Mucosa of gallbladder (tissue), 1 donor: ENCODE measurements around the gene SPATA18. TPM values are rescaled to one million over a fixed set of nuclear protein-coding genes. Genes with fewer than 3 reads are reported as not detected.
A peak's percentile ranks its signal among the peaks of the same experiment; 100 is the strongest.

Experiments used
- DNase-seq: peaks from one replicate; pipeline ENCODE4 v3.0.0-alpha.2; 2020; ENCODE audit warnings: low spot score
- total RNA-seq: library from RNA; stranded (reverse); gene quantifications from one replicate; pipeline ENCODE4 v1.2.1, GENCODE V29; 2021
- donor health status: DM: no; HTN: no; CAD: no.

The SPATA18 gene, protein sequence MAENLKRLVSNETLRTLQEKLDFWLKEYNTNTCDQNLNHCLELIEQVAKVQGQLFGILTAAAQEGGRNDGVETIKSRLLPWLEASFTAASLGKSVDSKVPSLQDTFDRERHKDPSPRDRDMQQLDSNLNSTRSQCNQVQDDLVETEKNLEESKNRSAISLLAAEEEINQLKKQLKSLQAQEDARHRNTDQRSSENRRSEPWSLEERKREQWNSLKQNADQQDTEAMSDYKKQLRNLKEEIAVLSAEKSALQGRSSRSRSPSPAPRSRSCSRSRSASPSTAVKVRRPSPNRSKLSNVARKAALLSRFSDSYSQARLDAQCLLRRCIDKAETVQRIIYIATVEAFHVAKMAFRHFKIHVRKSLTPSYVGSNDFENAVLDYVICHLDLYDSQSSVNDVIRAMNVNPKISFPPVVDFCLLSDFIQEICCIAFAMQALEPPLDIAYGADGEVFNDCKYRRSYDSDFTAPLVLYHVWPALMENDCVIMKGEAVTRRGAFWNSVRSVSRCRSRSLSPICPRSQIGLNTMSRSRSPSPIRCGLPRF
- total RNA-seq: 20.1 TPM

DNA sequence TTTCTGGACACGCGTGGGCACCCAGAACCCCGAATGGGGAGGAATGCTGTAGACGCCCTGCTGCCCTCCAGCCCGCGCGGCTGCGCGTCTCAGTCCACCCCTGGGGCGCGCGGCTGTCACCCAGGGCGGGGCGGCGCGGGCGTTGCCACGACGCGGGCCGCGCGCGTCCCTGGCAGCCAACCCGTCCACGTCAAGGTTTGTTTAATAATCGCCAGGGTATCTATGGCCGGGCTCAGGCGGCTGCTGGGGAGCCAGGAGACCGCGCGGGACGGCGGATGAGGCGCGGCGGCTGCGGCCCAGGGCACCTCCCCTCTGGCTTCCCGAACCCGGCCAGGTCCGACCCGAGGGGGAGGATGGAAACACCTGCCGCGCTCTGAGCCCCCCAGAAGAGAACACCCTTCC is at the start of gene SPATA18:
Gene SPATA18 (plus strand): TSS at position 92 of the 402 bp plus-strand sequence. CDS start 401 bp downstream, outside the sequence.
- DNase-seq: peak; percentile 19

DNA sequence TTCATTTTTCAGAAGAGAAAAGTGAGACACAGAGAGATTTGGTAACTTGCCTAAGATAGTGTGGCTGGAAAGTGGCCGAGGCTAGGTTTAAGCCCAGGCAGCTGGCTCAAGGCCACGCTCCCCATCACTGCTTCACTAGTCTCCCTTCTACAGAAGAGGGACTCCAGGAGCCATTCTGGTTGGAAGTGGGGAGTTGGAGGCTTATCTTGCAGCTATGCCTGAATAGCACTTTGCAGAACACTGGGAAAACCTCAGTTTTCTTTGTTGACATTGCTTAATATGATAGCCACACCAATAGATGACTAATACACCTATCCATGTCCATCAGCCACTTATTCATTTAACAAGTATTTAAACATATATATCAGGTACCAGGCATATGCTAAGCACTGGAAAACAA is 49.5 kb upstream of the SPATA18 start:
- DNase-seq: no peak

GRCh38 chr4:52004414-52004813 is 46.7 kb upstream of the SPATA18 start:
- DNase-seq: no peak

- no peak for DNase-seq
These were observed 45.4 kb upstream of the SPATA18 start for GRCh38 chr4:52005604-52006273.

DNA sequence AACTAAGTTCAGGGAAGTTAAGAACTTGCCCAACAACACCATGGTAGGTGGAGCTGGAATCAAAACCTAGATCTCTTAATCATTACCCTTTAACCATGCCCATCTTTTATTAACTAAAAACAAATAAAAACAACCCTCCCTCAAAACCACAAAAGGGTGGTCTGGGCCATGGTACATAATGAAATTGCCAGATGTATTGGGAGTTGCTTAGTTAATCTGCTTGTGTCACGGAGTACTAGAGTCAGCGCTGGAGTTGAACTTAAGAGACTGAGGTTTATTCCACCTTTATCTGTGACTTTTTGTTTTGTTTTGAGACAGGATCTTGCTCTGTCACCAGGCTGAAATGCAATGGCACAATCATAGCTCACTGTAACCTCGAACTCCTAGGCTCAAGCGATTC is 44.2 kb upstream of the SPATA18 start:
- DNase-seq: no peak

DNA sequence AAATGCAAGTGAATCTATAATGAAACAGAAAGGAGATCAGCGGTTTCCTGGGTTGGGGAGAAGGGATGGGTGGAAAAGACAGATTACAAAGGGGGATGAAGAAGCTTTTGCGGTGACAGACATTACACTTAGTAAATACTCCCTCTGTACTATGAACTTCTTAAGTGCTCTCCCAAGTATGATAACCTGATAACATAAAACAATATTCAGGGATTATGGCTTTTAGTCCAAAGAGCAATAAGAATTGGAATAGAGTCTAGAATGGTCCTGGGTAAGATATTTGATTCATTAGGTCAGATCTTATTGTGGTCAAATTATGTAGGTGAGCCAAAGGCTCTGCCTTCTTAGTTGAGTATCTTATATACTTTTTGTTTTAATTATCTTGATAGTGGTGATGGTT is 40.1 kb upstream of the SPATA18 start:
- DNase-seq: no peak

DNA sequence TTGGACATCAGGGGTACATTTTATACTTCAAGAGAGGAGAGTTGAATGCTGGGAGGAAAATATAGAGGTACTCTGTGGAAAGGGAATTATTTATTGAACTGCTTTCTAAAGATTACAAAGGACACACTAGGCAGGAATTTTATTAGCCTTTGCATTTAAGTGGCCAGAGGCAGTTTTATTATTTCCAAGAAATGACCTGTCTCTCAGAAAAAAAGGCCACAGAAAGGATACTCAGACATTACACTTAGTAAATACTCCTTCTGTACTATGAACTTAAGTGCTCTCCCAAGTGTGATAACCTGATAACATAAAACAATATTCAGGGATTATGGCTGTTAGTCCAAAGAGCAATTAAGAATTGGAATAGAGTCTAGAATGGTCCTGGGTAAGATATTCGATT is 38.5 kb upstream of the SPATA18 start:
- no peak for DNase-seq

DNA sequence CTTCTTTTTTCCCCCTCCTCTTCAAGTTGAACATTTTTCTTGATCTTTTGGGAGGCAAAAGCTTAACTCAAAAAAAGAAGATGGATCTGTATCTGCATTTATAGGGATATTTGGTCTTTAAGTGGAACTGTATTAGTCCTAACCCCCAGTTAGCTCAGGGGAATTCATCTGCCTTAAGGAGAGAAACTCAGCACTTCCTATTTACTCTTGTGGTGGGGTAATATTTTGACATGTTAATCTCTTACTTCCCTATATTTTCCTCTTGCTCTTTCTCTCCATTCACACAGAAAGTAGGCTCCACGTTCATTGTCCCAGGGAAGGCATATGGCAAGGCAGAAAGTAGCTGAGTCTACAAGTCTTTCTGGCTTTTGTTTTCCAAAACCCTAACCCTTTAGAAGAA is 36.2 kb upstream of the SPATA18 start:
- DNase-seq: no peak

GRCh38 chr4:52015366-52015765 is 35.7 kb upstream of the SPATA18 start:
- no peak for DNase-seq

- no peak for DNase-seq
These were observed 34.1 kb upstream of the SPATA18 start for GRCh38 chr4:52016981-52017380.

GRCh38 chr4:52017814-52018213 is 33.3 kb upstream of the SPATA18 start:
- DNase-seq: no peak

- peak; percentile 46 for DNase-seq
These were observed 31.0 kb upstream of the SPATA18 start, which contains the start of gene LRRC66 for GRCh38 chr4:52019936-52020657. Gene LRRC66, minus strand, starts transcription at chr4:52020363. Its CDS starts 2,750 bp downstream, at chr4:52017613.

- DNase-seq: no peak
These were observed 22.1 kb upstream of the SPATA18 start for GRCh38 chr4:52028970-52029369.

DNA sequence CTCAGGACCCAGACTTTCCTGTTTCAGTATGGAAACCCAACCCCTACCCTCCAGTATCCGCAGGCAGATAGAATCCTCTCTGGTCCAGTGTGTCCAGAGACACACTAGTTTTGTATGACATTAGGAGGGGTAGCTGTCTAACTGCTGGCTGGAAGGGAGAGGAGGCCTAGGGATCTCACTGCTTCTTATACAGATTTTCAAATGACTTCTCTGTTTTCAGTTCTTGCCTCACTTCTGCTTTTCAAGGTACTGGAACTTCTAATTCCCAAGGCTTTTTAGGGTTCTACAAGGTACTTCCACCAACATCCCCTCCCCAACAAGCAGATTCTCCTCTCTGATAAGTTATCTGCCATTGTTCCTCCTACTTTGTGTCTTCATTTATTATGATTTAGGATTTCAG is 19.1 kb upstream of the SPATA18 start:
- DNase-seq: no peak

DNA sequence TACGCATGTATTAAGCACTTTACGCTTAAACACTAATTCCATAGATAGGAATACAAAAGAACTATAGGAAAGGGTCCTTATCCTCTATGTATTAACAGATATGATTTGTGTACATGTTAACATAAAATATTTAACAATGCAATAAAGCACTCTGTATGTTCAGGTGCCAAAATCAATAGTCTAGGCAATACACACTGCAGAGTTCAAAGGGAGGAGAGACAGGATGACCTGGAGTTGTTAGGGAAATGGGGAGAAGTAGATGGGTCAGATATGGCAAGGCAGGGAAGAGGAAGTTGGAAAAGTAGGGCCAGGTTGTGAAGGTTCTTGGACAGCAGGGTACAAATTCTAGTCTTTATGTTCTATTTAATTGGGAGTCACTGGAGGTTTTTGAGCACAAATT is 15.9 kb upstream of the SPATA18 start:
- DNase-seq: no peak

DNA sequence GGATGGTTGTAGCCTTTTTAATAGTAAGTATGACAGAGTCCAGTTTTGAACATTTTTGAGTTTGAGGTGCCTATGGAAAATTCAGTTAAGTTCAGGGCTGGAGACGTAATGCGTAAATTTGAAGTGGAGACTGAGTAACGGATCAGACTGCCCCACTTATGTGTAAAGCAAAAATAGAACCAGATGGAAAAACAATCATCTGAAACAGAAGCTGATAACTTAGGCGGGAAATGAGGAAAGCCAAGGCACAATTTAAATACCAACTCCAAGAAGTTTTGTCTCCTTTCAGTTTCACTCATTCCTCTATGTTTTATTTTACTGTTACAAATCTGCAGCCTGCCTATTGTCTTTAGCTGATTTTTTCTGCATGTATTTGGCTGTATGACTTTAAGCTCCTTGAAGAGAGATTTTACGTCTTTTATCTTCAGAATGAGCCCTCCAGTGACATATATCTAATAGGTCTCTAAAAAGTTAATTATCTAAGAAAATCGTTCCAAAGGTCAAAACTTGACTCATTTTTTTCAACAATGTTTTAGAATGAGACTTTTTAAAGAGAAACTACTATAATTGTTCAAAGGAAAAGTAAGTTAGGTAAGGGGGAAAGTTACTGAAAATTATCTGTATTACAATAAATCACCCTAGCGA is 14.1 kb upstream of the SPATA18 start:
- DNase-seq: no peak

DNA sequence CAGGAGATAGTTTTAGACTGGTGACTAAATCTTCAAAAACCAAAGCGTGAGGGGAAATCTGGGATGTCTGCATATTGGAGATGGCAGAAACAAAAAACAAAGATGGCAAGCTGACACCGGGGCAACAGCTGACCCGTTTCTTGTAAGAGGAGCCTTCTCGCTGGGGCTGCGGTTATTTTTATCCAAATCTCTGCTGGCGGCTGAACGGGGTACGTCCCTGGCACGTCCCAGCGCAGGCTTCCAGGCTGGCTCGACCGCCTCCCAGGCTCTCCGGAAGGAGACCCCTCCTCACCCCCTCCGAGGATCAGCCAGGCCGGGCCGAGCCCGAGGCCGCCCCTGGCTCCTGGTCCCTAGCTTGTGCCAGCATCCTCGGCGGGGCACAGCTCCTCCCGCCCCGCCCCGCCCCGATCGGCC is 13.4 kb upstream of the SPATA18 start:
- DNase-seq: peak; percentile 22

- peak; percentile 56 for DNase-seq
These were observed 12.8 kb upstream of the SPATA18 start, which contains the start of gene SGCB for GRCh38 chr4:52038103-52038912. Gene SGCB, minus strand, starts transcription at chr4:52038299. Its CDS starts 40 bp downstream, at chr4:52038259.

- no peak for DNase-seq
These were observed 6.1 kb upstream of the SPATA18 start for GRCh38 chr4:52045028-52045427.

GRCh38 chr4:52049266-52049665 is 1.8 kb upstream of the SPATA18 start:
- DNase-seq: no peak
